ENCODE measurements around the gene APLN.

Gene APLN

DNA sequence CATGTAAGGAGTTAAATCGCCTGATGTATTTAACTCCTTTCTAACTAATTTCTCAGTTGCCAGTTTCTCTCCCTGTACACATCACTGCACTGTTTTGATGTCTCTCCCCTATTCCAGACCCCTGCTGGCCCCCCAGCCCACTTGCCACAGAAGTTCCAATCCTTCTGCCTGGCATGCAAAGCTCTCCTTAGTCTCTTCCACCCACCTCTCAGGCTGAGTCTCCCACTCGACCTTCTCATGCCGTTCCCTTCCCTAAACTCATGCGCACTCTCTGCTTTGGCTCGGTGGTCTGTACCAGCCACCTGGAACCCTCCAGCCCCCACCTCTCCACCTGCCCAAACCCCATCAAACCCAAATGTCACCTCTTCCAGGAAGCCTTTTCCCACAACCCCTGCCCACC is 56.9 kb downstream of the APLN start:
- no peak for DNase-seq (ENCODE audit: low read depth)
- H3K4me3 ChIP-seq (ENCODE audit: control insufficient read depth, low read depth, low read length), result no peak overlapping the region
- TF ChIP-seq, protein P1, sequence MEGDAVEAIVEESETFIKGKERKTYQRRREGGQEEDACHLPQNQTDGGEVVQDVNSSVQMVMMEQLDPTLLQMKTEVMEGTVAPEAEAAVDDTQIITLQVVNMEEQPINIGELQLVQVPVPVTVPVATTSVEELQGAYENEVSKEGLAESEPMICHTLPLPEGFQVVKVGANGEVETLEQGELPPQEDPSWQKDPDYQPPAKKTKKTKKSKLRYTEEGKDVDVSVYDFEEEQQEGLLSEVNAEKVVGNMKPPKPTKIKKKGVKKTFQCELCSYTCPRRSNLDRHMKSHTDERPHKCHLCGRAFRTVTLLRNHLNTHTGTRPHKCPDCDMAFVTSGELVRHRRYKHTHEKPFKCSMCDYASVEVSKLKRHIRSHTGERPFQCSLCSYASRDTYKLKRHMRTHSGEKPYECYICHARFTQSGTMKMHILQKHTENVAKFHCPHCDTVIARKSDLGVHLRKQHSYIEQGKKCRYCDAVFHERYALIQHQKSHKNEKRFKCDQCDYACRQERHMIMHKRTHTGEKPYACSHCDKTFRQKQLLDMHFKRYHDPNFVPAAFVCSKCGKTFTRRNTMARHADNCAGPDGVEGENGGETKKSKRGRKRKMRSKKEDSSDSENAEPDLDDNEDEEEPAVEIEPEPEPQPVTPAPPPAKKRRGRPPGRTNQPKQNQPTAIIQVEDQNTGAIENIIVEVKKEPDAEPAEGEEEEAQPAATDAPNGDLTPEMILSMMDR (conservative IDR thresholded peaks at IDR 0.05; ENCODE audit: control insufficient read depth, insufficient read depth, low read depth, low read length), result no peak

- H3K4me3 ChIP-seq (ENCODE audit: control insufficient read depth, low read depth, low read length), result no peak overlapping the region
Measured at GRCh38 chrX:129596077-129596476, 58.7 kb downstream of the APLN start.

More at GRCh38 chrX:129596077-129596476, 58.7 kb downstream of the APLN start:
- TF ChIP-seq, protein P1 (conservative IDR thresholded peaks at IDR 0.05; ENCODE audit: control insufficient read depth, insufficient read depth, low read depth, low read length), result no peak
- no peak for DNase-seq (ENCODE audit: low read depth)
